H1 (cell line): Measurements from ENCODE around the gene DPEP3. TPM values are rescaled to one million over a fixed set of nuclear protein-coding genes. Genes with fewer than 3 reads are reported as not detected.

Source experiments
- BACH1 ChIP-seq: IDR thresholded peaks from 2 replicates; pipeline ENCODE4 v1.6.1; 2012; ENCODE audit warnings: low read length, improper control_type of control experiment
- CBX5 ChIP-seq: fragments of 300-800, 300-1000 bp; sonication (generic); IDR thresholded peaks from 2 replicates; pipeline ENCODE4 v1.7.1; 2016; ENCODE audit warnings: antibody characterized with exemption, low read length, low read depth
- CBX8 ChIP-seq: fragments of 300-800, 300-1000 bp; sonication (generic); IDR thresholded peaks from 2 replicates; pipeline ENCODE4 v1.7.1; 2016; ENCODE audit warnings: low read depth, low read length, borderline replicate concordance
- CHD7 ChIP-seq: fragments of 300-600 bp; sonication (generic); IDR thresholded peaks from 2 replicates; pipeline ENCODE4 v1.7.1; 2012; ENCODE audit warnings: low read length, moderate library complexity, mild to moderate bottlenecking, inconsistent platforms; ENCODE audit not compliant: insufficient replicate concordance
- CTBP2 ChIP-seq: IDR thresholded peaks from 2 replicates; pipeline ENCODE4 v1.7.0; 2011; ENCODE audit warnings: borderline replicate concordance, mild to moderate bottlenecking, moderate library complexity, mixed read lengths, low read length; ENCODE audit not compliant: insufficient read depth, insufficient read length
- KDM4A ChIP-seq: IDR thresholded peaks from one replicate; pipeline ENCODE4 v1.7.1; 2012; ENCODE audit warnings: low read depth, mild to moderate bottlenecking, moderate library complexity, low read length, inconsistent platforms; ENCODE audit not compliant: severe bottlenecking
- NANOG ChIP-seq: IDR thresholded peaks from 2 replicates; pipeline ENCODE4 v1.6.1; 2011; ENCODE audit warnings: low read length, low read depth, mild to moderate bottlenecking, inconsistent platforms; ENCODE audit not compliant: insufficient read depth, poor library complexity, severe bottlenecking
- RXRA ChIP-seq: IDR thresholded peaks from 2 replicates; pipeline ENCODE4 v1.6.1; 2011; ENCODE audit warnings: low read depth, mild to moderate bottlenecking, low read length, moderate library complexity; ENCODE audit not compliant: insufficient read depth
- SP1 ChIP-seq: IDR thresholded peaks from 2 replicates; pipeline ENCODE4 v1.6.1; 2011; ENCODE audit warnings: low read depth, low read length
- TAF7 ChIP-seq: optimal IDR thresholded peaks from 2 replicates; pipeline ENCODE3; 2011; ENCODE audit warnings: low read depth, mild to moderate bottlenecking, inconsistent platforms, low read length, moderate library complexity, borderline replicate concordance
- ZNF274 ChIP-seq: IDR thresholded peaks from 2 replicates; pipeline ENCODE4 v1.7.0; 2012; ENCODE audit warnings: low read length, borderline replicate concordance; ENCODE audit errors: extremely low read depth
- polyA plus RNA-seq, 7 experiments: library from polyadenylated mRNA; depleted of rRNA in 3 of 7; stranded (reverse) in 5 of 7; unstranded in 2 of 7; fragments of >200 nt in 5 of 7; fragments of 200-250 nt in 2 of 7; gene quantifications; 1 replicate in 5 of 7; 2 replicates in 1 of 7; 4 replicates in 1 of 7; pipeline versions ENCODE4 v1.2.1 to v1.2.3, GENCODE V29; 2011 to 2013; ENCODE audit warnings: missing spikeins in 2 of 7, mixed read lengths in 2 of 7
- total RNA-seq: library from RNA; stranded (reverse); fragmentation: NEBNext Ultra II Directional; extraction: Animal tissue kit (Norgen Biotek cat#: 25700); gene quantifications from 2 replicates; pipeline ENCODE4 v1.2.1, GENCODE V29; 2021

Gene DPEP3
- total and polyA plus RNA-seq, 2 of the 8 experiments (the other 6 are each of a cell fraction or from before 2014, with no cell fraction given), result 6.5 to 9.9 TPM

- TF ChIP-seq CHD7 (no peak), TAF7 (no peak), RXRA (no peak), ZNF274 (no peak), CTBP2 (no peak), CBX5 (no peak), BACH1 (no peak), NANOG (no peak), KDM4A (no peak), SP1 (no peak), CBX8 (no peak)
These were observed 25.5 kb upstream of the DPEP3 start (continued) for GRCh38 chr16:68005786-68006286.
